ENCODE data around the gene ZBTB44. TPM values are rescaled to one million over a fixed set of nuclear protein-coding genes. Genes with fewer than 3 reads are reported as not detected.
"Not testable (repeated sequence)": the region's sequence is repeated elsewhere in the genome, so short reads cannot be mapped to it uniquely, and the experiment has no call there.

ZBTB44 gene
- polyA plus RNA-seq, 1 experiment = 18.7 TPM

DNA sequence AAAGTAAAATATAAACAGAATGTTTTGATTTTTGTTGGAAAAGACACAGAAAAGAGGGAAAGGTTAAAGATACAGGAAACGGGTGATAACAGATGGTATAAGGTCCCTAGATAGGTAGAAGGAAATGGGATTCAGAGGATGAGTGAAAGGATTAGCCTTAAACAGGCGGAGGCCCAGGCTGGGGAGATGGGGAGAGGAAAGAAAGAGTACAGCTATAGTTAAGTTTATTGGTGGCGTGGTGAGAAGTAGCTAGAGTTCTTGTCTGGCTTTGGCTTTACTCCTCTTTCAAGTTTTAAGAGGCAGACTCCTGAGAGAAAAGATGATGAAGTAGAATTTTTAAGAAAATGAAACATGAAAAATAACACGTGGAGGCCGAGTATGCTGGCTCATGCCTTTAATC is 13.7 kb downstream of the ZBTB44 start:
- Histone ChIP-seq H3K9me3 (ENCODE audit: control insufficient read depth, insufficient read depth, low read length) (no peaks in the 10 kb centered on the region), H3K27ac (ENCODE audit: low read depth, low read length) (no peak overlapping the region), H3K27me3 (ENCODE audit: control insufficient read depth, insufficient read depth, low read length) (no peaks in the 10 kb centered on the region), H3K4me3 (ENCODE audit: low read depth, low read length) (no peak overlapping the region)
- ChIA-PET CTCF (no interaction called here), POLR2A (no interaction called here)
- no peak for DNase-seq (ENCODE audit: low read depth, low spot score)
- TF ChIP-seq, protein P1, sequence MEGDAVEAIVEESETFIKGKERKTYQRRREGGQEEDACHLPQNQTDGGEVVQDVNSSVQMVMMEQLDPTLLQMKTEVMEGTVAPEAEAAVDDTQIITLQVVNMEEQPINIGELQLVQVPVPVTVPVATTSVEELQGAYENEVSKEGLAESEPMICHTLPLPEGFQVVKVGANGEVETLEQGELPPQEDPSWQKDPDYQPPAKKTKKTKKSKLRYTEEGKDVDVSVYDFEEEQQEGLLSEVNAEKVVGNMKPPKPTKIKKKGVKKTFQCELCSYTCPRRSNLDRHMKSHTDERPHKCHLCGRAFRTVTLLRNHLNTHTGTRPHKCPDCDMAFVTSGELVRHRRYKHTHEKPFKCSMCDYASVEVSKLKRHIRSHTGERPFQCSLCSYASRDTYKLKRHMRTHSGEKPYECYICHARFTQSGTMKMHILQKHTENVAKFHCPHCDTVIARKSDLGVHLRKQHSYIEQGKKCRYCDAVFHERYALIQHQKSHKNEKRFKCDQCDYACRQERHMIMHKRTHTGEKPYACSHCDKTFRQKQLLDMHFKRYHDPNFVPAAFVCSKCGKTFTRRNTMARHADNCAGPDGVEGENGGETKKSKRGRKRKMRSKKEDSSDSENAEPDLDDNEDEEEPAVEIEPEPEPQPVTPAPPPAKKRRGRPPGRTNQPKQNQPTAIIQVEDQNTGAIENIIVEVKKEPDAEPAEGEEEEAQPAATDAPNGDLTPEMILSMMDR (IDR thresholded peaks at IDR 0.05; ENCODE audit: low read depth, low read length) = no peak

GRCh38 chr11:130300567-130300966 is 14.2 kb downstream of the ZBTB44 start:
- Histone ChIP-seq H3K27ac (ENCODE audit: low read depth, low read length) (no peak overlapping the region), H3K9me3 (ENCODE audit: control insufficient read depth, insufficient read depth, low read length) (no peaks in the 10 kb centered on the region), H3K4me3 (ENCODE audit: low read depth, low read length) (no peak overlapping the region), H3K27me3 (ENCODE audit: control insufficient read depth, insufficient read depth, low read length) (no peaks in the 10 kb centered on the region)
- CTCF ChIA-PET = no interaction called here
- TF ChIP-seq, protein P1 (IDR thresholded peaks at IDR 0.05; ENCODE audit: low read depth, low read length) = no peak
- no peak for DNase-seq (ENCODE audit: low read depth, low spot score)
- POLR2A ChIA-PET = no interaction called here

GRCh38 chr11:130299978-130300377 is 14.7 kb downstream of the ZBTB44 start:
- DNase-seq (ENCODE audit: low read depth, low spot score) = no peak
- Histone ChIP-seq H3K9me3 (ENCODE audit: control insufficient read depth, insufficient read depth, low read length) (no peaks in the 10 kb centered on the region), H3K27ac (ENCODE audit: low read depth, low read length) (no peak overlapping the region), H3K27me3 (ENCODE audit: control insufficient read depth, insufficient read depth, low read length) (no peaks in the 10 kb centered on the region), H3K4me3 (ENCODE audit: low read depth, low read length) (no peak overlapping the region)
- ChIA-PET CTCF (no interaction called here), POLR2A (no interaction called here)
- TF ChIP-seq, protein P1 (IDR thresholded peaks at IDR 0.05; ENCODE audit: low read depth, low read length) = no peak

DNA sequence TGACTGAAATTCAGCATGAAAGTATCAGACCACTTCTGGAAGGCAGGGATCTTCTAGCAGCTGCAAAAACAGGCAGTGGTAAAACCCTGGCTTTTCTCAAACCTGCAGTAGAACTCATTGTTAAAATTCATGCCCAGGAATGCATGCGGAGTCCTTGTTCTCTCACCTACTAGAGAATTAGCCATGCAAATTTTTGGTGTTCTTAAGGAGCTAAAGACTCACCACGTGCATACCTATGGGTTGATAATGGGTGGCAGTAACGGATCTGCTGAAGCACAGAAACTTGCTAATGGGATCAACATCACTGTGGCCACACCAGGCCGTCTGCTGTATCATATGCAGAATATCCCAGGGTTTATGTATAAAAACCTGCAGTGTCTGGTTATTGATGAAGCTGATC is 19.1 kb downstream of the ZBTB44 start:
- POLR2A ChIA-PET = no interaction called here
- H3K4me3 ChIP-seq (ENCODE audit: low read depth, low read length) = no peak overlapping the region
- no peaks in the 10 kb centered on the region for H3K9me3 ChIP-seq (ENCODE audit: control insufficient read depth, insufficient read depth, low read length)
- TF ChIP-seq, protein P1 (IDR thresholded peaks at IDR 0.05; ENCODE audit: low read depth, low read length) = no peak
- H3K27ac ChIP-seq (ENCODE audit: low read depth, low read length) = no peak overlapping the region
- CTCF ChIA-PET = no interaction called here
- H3K27me3 ChIP-seq (ENCODE audit: control insufficient read depth, insufficient read depth, low read length) = no peaks in the 10 kb centered on the region
- DNase-seq (ENCODE audit: low read depth, low spot score) = no peak

DNA sequence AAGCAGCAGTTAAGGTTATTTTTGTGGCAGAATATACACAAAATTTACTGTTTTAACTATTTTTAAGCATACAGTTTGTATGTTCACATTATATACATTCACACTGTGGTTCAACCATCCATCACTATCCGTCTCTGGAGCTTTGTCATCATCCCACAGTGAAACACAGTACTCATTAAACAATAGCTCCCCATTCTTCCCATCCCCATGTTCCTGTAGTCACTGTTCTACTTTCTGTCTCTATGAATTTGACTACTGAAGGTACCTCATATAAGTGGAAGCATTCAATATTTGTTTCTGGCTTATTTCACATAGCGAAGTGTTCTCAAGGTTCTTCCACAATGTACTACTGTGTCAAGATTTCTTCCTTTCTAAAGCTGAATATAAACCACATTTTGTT is 32.6 kb downstream of the ZBTB44 start:
- no peak overlapping the region for H3K4me3 ChIP-seq (ENCODE audit: low read depth, low read length)
- no peaks in the 10 kb centered on the region for H3K27me3 ChIP-seq (ENCODE audit: control insufficient read depth, insufficient read depth, low read length)
- H3K9me3 ChIP-seq (ENCODE audit: control insufficient read depth, insufficient read depth, low read length) = peaks cover 6% of the 10 kb centered on the region
- TF ChIP-seq, protein P1 (IDR thresholded peaks at IDR 0.05; ENCODE audit: low read depth, low read length) = no peak
- DNase-seq (ENCODE audit: low read depth, low spot score) = no peak
- ChIA-PET CTCF (interaction anchor here (0.6 to 0.7 kb wide), 2 partner anchors 27 to 89 kb away, joined by 3 read pairs; no protein-coding TSS in a partner anchor), POLR2A (no interaction called here)
- no peak overlapping the region for H3K27ac ChIP-seq (ENCODE audit: low read depth, low read length)

- CTCF ChIA-PET = interaction anchor here (0.6 kb wide), 1 partner anchor 84 kb away, joined by 3 read pairs; no protein-coding TSS in a partner anchor
- H3K27ac ChIP-seq (ENCODE audit: low read depth, low read length); POLR2A ChIA-PET; H3K27me3 ChIP-seq (ENCODE audit: control insufficient read depth, insufficient read depth, low read length); H3K9me3 ChIP-seq (ENCODE audit: control insufficient read depth, insufficient read depth, low read length); DNase-seq (ENCODE audit: low read depth, low spot score); H3K4me3 ChIP-seq (ENCODE audit: low read depth, low read length): not testable (repeated sequence)
Observed at GRCh38 chr11:130281341-130281740, 33.4 kb downstream of the ZBTB44 start.

Data from AG04450 (cell line).